Measurements from ENCODE around the gene CDX1. TPM values are rescaled to one million over a fixed set of nuclear protein-coding genes. Genes with fewer than 3 reads are reported as not detected.

CDX1 gene
- total RNA-seq, 4 donors from 2014 or later = not detected

DNA sequence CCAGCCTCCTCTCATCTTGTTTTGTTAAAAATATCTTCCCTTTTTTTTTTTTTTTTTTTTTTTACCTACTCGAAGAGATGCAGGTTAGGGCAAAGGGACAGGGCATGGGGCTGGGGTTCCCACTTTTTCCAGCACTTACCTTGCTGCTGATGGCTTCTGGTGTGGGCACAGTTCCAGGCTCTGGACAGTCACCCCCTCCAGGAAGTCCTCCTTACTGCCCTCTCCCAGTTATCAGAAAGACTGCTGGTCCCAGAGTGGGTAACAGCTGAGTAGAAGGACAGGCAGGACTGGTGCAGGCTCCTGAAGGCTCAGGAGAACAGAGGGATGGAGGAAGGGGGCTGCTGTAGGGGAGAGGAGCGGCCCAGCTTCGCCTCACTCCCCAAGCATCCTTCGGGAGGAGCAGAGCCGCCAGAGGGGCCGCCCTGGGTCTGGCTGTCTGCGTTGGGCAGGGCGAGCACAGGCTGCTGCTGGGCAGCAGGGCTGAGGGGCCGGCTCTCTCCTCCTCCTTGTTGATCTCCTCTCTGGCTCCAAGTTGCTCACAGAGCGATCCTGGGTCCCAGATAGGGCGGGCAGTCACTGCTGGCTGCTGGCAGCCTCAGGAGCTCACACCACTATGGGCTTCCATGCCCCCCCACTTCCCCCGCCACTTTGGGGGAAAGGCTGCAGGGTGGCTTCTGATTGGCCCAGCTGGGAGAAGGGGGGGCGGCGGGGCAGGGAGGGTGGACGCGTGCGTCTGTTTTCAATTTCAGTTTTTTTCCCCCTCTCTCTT, 11.1 kb upstream of the CDX1 start, which contains the start of gene PDGFRB:
PDGFRB (minus strand) TSS at position 588 of the 769 bp plus-strand sequence. CDS start 18,798 bp downstream, outside the sequence.
- TF ChIP-seq, protein P1, sequence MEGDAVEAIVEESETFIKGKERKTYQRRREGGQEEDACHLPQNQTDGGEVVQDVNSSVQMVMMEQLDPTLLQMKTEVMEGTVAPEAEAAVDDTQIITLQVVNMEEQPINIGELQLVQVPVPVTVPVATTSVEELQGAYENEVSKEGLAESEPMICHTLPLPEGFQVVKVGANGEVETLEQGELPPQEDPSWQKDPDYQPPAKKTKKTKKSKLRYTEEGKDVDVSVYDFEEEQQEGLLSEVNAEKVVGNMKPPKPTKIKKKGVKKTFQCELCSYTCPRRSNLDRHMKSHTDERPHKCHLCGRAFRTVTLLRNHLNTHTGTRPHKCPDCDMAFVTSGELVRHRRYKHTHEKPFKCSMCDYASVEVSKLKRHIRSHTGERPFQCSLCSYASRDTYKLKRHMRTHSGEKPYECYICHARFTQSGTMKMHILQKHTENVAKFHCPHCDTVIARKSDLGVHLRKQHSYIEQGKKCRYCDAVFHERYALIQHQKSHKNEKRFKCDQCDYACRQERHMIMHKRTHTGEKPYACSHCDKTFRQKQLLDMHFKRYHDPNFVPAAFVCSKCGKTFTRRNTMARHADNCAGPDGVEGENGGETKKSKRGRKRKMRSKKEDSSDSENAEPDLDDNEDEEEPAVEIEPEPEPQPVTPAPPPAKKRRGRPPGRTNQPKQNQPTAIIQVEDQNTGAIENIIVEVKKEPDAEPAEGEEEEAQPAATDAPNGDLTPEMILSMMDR (IDR thresholded peaks at IDR 0.05; ENCODE audit: low read depth) = no peak

DNA sequence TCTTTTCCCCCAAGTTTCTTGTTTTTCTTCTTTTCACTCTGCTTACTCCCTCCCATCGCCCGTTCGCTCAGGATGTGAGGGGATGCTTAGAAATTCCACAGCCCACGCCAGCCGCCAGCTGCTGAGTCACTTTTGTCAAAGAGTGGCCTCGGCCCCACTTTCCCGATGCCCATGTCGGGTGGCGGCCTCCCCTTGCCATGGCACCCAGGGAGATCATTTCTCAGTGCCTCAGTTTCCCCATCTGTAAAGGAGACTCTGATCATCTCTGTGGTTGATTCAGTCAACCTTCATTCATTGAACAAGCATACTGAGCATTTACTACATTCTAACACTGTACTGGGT, 10.6 kb upstream of the CDX1 start:
- TF ChIP-seq, protein P1 (IDR thresholded peaks at IDR 0.05; ENCODE audit: low read depth) = no peak

DNA sequence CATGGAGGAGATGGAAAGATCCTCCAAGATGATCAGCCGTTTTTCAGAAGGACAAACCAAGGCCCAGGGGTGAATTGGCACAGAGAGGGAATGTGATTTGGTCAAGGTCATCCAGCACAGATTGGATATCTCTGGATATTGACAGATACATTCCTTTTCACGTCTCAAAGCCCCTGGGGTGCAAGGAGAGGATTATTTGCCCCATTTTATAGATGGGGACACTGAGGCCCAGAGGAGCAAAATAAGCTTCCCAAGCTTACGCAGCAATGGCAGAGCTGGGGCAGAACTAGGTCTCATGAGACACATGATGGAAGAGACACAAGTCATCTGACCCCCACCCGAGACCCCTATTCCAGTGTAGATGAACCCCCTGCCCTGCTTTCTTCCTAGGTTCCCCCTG, 10.0 kb upstream of the CDX1 start:
- TF ChIP-seq, protein P1 (IDR thresholded peaks at IDR 0.05; ENCODE audit: low read depth) = no peak

DNA sequence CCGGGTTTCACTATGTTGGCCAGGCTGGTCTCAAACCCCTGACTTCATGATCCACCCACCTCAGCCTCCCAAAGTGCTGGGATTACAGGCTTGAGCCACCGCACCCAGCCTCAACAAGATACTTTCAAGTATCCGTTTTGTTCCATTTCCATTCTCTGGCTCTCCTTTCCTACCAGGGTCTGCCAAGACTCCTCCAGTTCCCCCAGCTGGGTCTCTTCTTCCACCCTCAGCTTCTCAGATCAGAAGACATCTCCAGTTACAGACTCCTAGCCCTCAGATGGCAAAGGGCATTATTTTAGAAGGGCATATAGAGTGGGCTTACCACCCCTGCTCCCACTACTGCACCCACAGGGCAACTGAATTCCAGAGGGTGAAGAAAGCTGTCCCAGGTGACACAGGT, 9.4 kb upstream of the CDX1 start:
- TF ChIP-seq, protein P1 (IDR thresholded peaks at IDR 0.05; ENCODE audit: low read depth) = no peak

DNA sequence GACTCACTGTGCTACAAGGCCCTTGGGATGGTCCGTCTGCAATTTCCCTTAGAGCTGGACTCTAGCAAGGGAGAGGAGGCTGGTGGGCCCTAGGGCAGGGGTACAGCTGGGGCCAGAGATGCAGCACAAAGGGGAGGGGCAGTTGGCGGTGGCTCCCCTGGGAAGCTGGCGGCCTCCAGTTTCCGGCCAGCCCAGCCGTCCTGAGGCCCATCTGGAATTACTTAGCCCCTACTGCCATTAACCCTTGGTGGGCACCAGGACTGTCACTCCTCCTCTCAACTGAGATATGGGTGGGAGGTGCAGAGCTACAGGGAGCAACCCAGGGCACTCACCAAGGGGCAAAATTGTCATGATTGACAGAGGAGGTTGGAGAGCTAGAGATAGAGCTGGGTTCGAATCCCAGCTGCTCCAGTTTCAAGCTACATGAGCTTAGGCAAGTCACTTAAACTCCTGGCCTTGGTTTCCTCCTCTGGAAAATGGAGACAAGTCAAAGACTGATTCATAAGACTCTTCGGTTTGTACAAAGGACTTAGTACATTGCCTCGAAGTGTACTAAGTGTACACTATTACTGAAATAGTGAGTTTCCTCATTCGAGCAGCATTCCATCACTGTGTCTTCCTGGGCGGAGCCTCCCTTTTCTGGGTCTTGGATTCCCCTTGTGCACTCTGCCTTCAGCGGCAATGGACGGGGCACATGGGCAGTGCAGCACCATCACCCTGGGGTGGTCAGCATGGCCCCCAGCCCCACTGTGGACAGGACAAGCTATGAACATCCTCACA, 8.2 kb upstream of the CDX1 start:
- TF ChIP-seq, protein P1 (IDR thresholded peaks at IDR 0.05; ENCODE audit: low read depth) = no peak

DNA sequence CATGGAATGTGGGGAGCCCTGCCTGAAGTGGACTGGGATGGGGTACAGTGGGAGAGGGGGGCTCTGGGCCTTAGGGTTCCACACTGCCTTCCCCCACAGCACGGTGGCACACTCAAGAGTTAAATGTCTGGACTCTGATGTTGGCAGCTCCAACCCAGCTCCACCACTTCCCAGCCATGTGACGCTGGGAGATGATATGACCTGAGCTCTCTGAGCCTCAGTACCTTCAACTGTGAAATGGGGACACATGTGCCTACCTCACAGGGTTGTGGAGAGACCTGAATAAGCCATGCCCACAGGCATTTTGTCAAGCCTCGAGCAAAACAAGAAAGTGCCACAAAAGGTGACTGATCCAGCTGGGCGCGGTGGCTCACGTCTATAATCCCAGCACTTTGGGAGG, 7.5 kb upstream of the CDX1 start:
- TF ChIP-seq, protein P1 (IDR thresholded peaks at IDR 0.05; ENCODE audit: low read depth) = no peak

DNA sequence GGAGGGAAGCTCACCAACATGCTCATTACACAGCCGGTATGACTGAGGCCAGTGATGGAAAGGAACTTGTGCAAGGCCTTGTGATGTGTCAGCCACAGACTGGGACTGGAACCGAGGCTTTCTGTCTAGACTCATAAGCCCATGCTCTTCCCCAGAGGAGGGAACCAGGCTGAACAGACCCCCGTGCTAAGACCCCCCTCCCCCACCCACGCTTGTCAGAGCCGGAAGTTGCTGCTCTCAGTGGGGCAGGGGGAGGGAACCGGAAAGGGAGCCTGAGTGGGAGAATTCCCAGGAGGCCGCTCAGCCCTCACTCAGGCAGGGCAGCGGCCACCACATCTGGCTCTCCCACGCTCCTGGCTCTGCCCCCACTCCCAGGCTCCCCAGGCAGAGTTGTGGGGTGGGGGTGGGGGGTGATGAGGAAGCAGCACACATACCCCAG, 6.8 kb upstream of the CDX1 start:
- TF ChIP-seq, protein P1 (IDR thresholded peaks at IDR 0.05; ENCODE audit: low read depth) = no peak
